Sigmoid colon (tissue), 7 donors: ENCODE results near the gene LRRC39. TPM values are rescaled to one million over a fixed set of nuclear protein-coding genes. Genes with fewer than 3 reads are reported as not detected.

Experiments used
- DNase-seq: peaks from one replicate; pipeline ENCODE4 v3.0.0-alpha.2; 2019
- H3K27ac ChIP-seq, 4 donors: fragments of 200-600 bp; sonication (generic); one replicate each; pipeline ENCODE4 v1.5.1; 2016 to 2019; ENCODE audit warnings: mild to moderate bottlenecking in 1 of 4
- H3K27me3 ChIP-seq, 3 donors: fragments of 200-600 bp; sonication (generic); one replicate each; pipeline ENCODE4 v1.5.1; 2019; ENCODE audit warnings: mild to moderate bottlenecking in 1 of 3
- H3K36me3 ChIP-seq, 4 donors: fragments of 200-600 bp; sonication (generic); one replicate each; pipeline ENCODE4 v1.5.1; 2016 to 2019
- H3K4me1 ChIP-seq, 4 donors: fragments of 200-600 bp; sonication (generic); one replicate each; pipeline ENCODE4 v1.5.1; 2017 to 2019
- H3K4me3 ChIP-seq, 4 donors: fragments of 200-600 bp; sonication (generic); one replicate each; pipeline ENCODE4 v1.5.1; 2017 to 2019; ENCODE audit warnings: mild to moderate bottlenecking in 2 of 4, moderate library complexity in 1 of 4
- H3K9me3 ChIP-seq, 4 donors: fragments of 200-600 bp in 3 of 4; sonication (generic) in 3 of 4; one replicate each; pipeline versions ENCODE4 v1.5.1 to v1.6.1; 2013 to 2019
- EP300 ChIP-seq, 4 donors: sonication (generic); formaldehyde crosslinking; IDR thresholded peaks; one replicate each; pipeline ENCODE4 v1.6.1; 2017; ENCODE audit warnings: antibody characterized with exemption in 4 of 4
- WGBS, 2 donors: extraction: QIAGEN DNeasy Blood & Tissue Kit; methylation state at CpG; one replicate each; pipeline ENCODE4 v1.1.7; 2013; 5-methylcytosine and 5-hydroxymethylcytosine counted together
- intact Hi-C: fragments of 100-400 bp; cut with DNase I; formaldehyde crosslinking; loops from one replicate; pipeline ENCODE4 v1.15.1; 2023
- polyA plus RNA-seq, 3 donors: library from polyadenylated mRNA; stranded (reverse); fragments of 200-250 nt; gene quantifications; one replicate each; pipeline ENCODE4 v1.2.3, GENCODE V29; 2013
- small RNA-seq, 3 donors: library from RNA; depleted of rRNA; stranded (forward); fragments of <200 nt; gene quantifications; one replicate each; pipeline ENCODE3, GENCODE V24; 2016
- total RNA-seq, 4 donors: library from RNA; depleted of rRNA; stranded (reverse); fragments of >200 nt; gene quantifications; one replicate each; pipeline ENCODE4 v1.1.0, GENCODE V29; 2016
- donor health status: healthy with polysubstance abuse.
- donor health status: Bipolar disorder and iron deficiency.
- donor health status: healthy.

Gene LRRC39
- total and polyA plus RNA-seq, 7 donors, result 0.52 to 4.2 (median 1.6) TPM; not detected in 2

DNA sequence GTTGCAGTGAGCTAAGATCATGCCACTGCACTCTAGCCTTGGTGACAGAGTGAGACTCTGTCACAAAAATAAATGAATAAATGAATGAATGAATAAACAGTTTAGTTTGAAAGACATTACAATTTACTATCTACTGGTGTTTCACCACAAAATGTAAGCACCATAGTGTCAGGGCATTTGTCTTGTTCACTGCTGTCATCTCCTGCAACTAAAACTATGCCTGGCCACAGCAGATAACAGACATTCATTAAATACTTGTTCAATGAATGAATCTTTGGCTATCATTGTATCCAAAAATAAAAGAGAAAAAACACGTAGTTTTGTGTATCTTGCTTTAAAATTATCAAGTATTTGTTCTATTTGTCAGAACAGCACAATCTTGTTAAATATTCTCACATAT is 77.9 kb downstream of the LRRC39 start:
- H3K27me3 ChIP-seq, result no peaks in the 10 kb centered on the region
- 79 to 89% methylated on average over 1 of the region's 1 CpG for WGBS, 2 donors
- peaks cover 4 to 55% (median 8%) of the 10 kb centered on the region in 4 donors for H3K36me3 ChIP-seq
- intact Hi-C loops, result no loop called here
- no peak for DNase-seq
- H3K4me3 ChIP-seq, result no peak overlapping the region
- no peaks in the 10 kb centered on the region for H3K9me3 ChIP-seq
- no peak for TF ChIP-seq EP300 (IDR thresholded peaks at IDR 0.05)
- no peak overlapping the region for H3K27ac ChIP-seq
- H3K4me1 ChIP-seq, result no peaks in the 10 kb centered on the region

Small RNAs within 50 kb of the gene (small RNA-seq; reads per million reads assigned to genes)
- gene AC093019.1 (0 reads per million in 3 donors), gene RPL23AP90 (0 reads per million in 3 donors)

Other genes with a start within 250 kb of the LRRC39 start
- gene SLC35A3, start 208.3 kb downstream of the LRRC39 start, total RNA-seq, result 10 to 100 TPM; 20.2 to 23.9 (median 22.1) TPM
- 10 to 100 TPM; 24.3 to 40.6 (median 24.6) TPM for gene SLC35A3, start 208.3 kb downstream of the LRRC39 start, polyA plus RNA-seq
- 1 to 10 TPM; 2.7 to 7.1 (median 4.9) TPM for gene SASS6, start 45.3 kb downstream of the LRRC39 start, total RNA-seq
- gene SASS6, start 45.3 kb downstream of the LRRC39 start, polyA plus RNA-seq, result 1 to 10 TPM in 2 of 3 donors, under 1 TPM in 1; 0.92 to 2.6 (median 1.2) TPM
- 10 to 100 TPM; 17.4 to 26.4 (median 24.8) TPM for gene TRMT13, start 45.1 kb downstream of the LRRC39 start, total RNA-seq
- gene TRMT13, start 45.1 kb downstream of the LRRC39 start, polyA plus RNA-seq, result 1 to 10 TPM; 2.4 to 9.0 (median 3.2) TPM
- gene DBT, start 71.6 kb upstream of the LRRC39 start, total RNA-seq, result 10 to 100 TPM in 2 of 4 donors, 1 to 10 TPM in 2; 8.8 to 14.3 (median 11.1) TPM
- gene DBT, start 71.6 kb upstream of the LRRC39 start, polyA plus RNA-seq, result 1 to 10 TPM; 3.0 to 4.6 (median 4.2) TPM
- gene RTCA, start 88.0 kb upstream of the LRRC39 start, total RNA-seq, result 10 to 100 TPM; 16.3 to 24.3 (median 19.8) TPM
- gene RTCA, start 88.0 kb upstream of the LRRC39 start, polyA plus RNA-seq, result 10 to 100 TPM; 27.1 to 43.7 (median 34.8) TPM
- gene CDC14A, start 174.2 kb upstream of the LRRC39 start, total RNA-seq, result 10 to 100 TPM; 11.8 to 22.7 (median 13.9) TPM
- 10 to 100 TPM in 1 of 3 donors, 1 to 10 TPM in 2; 4.6 to 11.6 (median 7.8) TPM for gene CDC14A, start 174.2 kb upstream of the LRRC39 start, polyA plus RNA-seq